ENCODE data around the gene HAGH.

The HAGH gene

GRCh38 chr16:1773703-1774447 is 52.8 kb downstream of the HAGH start:
- no peak for DNase-seq (ENCODE audit: low spot score)

- DNase-seq (ENCODE audit: low spot score): peak; percentile 81
Measured at GRCh38 chr16:1772908-1773702, 53.5 kb downstream of the HAGH start, which contains the start of gene MRPS34. Gene MRPS34 (minus strand): TSS chr16:1773134. CDS start chr16:1773119, 15 bp downstream.

DNA sequence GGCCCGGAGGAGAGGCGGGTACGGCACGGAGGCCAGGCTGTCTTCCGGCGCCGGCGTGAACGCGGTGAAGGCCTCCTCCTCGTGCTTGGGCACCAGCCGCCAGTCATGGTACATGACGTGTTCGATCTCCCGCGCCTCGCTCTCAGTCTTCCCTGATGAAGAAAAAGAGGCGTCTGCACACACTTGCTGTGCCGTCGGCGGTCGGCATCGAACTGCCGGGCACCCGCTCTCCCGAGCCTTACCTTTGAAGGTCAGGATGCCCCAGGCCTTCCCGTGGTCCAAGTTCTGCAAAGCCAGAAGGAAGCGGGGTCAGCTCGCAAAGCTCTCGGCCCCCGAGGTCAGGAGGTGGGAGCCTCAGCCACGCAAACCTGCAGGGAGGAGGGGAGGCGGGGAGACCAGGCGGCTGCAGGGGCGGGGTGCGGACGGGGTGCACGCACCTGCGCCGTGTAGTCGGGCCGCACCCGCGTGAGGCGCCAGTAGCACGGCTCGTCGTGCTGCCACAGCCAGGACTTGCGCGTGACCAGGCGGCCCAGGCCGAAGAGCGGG is 54.2 kb downstream of the HAGH start, which contains the start of gene EME2:
EME2 (plus strand) TSS at position 449 of the 546 bp plus-strand sequence. CDS start 418 bp downstream, outside the sequence.
- DNase-seq (ENCODE audit: low spot score): peak; percentile 28

DNA sequence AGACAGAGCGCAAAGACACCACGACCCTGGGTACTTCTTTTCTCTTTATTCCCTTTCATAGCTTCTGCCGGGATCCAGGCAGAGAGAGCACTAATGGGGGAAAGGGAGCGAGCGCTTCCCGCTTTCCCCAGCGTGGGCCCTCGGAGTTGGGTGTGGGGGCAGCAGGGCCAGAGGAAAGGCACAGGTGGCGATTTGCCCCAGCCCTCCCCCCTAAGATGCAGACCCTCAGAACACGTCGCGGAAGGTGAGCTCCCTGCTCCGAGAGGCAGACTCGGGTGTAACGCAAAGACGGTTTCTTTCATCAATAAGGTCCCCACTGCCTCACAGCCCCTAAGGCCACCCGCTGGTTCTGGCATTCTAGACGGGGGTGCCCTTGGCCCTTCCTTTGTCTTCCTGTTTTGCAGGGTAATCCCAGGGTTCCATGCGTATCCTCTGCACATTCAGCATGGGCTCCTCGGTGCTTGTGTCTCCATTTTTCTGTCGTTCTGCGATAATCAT is 54.7 kb downstream of the HAGH start:
- no peak for DNase-seq (ENCODE audit: low spot score)

GRCh38 chr16:1771188-1771863 is 55.3 kb downstream of the HAGH start, which contains the start of gene NME3:
Gene NME3 (minus strand): TSS chr16:1771543. CDS start chr16:1771534, 9 bp downstream.
- DNase-seq (ENCODE audit: low spot score): peak; percentile 74

DNA sequence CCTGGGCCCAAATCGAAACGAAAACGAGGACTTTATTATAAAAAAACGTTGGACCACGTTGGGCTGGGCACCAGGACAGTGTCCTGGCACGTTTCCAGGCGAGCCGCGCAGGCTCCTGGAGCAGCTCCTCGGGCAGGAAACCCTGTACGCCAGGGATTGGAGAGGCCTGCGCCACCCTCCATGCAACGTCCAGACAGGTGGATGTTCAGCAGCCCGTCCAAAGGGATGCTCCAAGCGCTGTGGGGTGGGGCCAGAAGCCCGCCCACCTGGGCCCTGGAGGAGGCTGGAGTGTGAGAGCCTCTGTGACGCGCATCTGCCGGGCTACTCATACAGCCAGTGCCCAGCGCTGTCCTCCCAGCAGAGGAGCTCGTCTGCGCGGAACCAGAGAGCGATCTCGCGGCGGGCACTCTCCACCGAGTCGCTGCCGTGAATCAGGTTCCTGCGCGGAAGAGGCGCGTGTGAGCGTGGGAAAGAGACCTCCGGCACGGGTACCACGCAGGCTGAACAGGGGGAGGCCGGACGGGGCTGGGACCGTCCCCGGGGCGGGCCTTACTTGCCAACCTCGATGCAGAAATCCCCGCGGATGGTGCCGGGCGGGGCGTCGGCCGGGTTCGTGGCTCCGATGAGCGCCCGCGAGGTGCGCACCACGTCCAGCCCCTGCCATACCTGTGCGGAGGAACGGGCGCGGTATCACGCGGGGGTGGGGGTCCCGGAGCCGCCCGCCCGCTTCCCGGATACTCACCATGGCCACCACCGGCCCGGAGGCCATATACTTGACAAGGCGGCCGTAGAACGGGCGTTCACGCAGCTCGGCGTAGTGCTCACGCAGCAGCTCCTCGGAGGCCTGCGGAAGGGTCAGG is 56.1 kb downstream of the HAGH start:
- DNase-seq (ENCODE audit: low spot score): peak; percentile 51

- no peak for DNase-seq (ENCODE audit: low spot score)
Measured at GRCh38 chr16:1769402-1770300, 57.0 kb downstream of the HAGH start.

DNA sequence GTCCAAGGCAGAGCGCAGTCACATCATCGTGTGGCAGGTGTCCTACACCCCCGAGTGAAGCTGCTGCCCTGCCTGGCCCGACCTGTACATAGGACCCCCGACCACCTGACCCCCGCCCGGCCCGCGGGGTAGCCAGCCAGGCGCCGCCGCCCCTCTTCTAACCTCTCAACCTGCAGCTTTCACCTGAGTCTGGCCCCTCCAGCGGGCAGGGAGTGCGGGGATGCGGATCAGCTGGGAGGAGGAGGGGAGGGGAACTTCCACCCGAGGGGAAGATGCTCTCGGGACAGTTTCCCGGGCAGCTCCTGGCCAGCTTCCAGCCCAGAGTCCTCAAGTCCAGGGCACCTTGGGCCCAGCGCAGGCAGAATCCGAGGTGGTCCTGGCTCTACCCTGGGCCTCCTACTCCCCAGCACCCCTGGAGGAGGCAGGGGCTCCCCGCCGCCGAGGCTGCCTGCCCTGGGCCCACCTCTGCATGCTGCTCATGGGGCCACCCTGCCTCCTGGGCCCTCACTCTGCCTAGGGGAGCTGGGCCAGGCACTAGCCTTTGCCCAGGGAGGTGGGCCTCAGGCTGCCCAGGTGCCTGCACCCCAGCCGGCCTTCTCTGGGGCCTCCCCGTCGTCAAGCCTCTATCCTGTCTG is 57.7 kb downstream of the HAGH start:
- no peak for DNase-seq (ENCODE audit: low spot score)

DNA sequence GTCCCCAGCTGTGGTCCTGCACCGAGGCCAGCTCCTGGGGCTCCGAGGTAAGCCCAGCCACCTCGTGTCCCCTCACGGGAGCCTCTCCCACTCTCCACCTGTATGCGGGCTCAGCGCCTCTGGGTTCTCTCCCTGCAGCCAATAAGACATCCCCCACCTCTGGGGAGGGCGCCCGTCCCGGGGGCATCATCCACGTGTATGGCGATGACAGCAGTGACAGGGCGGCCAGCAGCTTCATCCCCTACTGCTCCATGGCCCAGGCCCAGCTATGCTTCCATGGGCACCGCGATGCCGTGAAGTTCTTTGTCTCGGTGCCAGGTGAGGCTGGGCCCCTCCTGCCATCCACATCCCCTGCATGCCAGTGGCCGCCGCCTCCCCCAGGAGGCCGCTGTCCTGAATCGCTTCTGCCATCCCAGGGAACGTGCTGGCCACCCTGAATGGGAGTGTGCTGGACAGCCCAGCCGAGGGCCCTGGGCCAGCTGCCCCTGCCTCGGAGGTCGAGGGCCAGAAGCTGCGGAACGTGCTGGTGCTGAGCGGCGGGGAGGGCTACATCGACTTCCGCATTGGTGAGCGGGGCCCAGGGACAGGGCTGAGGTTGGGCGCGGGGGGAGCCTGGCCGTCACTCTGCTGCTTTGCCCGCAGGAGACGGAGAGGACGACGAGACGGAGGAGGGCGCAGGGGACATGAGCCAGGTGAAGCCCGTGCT is 58.4 kb downstream of the HAGH start:
- no peak for DNase-seq (ENCODE audit: low spot score)

DNA sequence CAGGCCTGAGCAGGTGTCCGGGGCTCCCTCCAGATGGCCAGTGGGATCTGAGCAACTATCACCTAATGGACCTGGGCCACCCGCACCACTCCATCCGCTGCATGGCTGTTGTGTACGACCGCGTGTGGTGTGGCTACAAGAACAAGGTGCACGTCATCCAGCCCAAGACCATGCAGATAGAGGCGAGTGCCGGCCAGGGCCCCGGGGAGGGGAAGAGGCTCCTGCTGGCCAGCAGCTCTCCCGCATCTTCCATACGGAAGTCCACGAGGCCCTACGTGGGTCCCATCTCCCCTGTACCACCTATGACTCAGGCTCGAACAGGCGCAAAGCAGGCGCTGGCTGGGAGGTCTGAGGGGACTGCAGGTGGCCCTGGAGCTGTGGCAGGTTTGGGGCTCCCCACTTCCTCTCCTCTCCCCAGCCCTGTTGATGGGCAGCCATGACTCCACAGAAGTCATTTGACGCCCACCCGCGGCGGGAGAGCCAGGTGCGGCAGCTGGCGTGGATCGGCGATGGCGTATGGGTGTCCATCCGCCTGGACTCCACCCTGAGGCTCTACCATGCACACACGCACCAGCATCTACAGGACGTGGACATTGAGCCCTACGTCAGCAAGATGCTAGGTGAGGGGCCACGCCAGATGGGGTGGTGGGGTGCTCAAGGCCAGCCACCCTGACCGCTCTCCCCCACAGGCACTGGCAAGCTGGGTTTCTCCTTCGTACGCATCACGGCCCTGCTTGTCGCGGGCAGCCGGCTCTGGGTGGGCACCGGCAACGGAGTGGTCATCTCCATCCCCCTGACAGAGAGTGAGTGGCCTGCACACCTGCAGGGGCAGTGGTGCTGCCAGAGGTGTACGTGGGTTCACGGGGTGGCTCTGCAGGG is 59.3 kb downstream of the HAGH start:
- no peak for DNase-seq (ENCODE audit: low spot score)

- no peak for DNase-seq (ENCODE audit: low spot score)
Measured at GRCh38 chr16:1766701-1767100, 59.9 kb downstream of the HAGH start.

DNA sequence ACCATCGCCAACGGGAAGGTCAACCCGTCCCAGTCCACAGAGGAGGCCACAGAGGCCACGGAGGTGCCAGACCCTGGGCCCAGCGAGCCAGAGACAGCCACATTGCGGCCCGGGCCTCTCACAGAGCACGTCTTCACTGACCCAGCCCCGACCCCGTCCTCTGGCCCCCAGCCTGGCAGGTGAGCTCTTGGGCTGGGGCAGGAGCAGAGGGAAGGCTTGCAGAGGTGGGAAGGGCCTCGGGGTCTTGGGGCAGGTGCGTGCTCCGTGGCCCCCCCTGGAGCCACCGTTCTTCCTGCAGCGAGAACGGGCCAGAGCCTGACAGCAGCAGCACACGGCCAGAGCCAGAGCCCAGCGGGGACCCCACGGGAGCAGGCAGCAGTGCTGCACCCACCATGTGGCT is 60.4 kb downstream of the HAGH start:
- DNase-seq (ENCODE audit: low spot score): no peak

DNA sequence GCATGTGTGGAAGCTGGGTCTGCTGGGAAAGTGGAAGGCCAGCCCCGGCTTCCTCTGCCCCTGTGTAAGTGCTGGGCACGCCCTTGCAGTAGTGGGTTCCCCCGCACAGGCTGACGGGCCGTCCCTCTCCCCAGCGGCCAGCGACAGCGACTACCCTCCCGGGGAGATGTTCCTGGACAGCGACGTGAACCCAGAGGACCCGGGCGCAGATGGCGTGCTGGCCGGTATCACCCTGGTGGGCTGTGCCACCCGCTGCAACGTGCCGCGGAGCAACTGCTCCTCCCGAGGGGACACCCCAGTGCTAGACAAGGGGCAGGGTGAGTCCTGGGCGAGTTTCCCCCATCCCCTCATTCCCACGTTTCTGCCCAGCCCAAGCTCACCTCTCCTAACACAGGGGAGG is 60.8 kb downstream of the HAGH start:
- no peak for DNase-seq (ENCODE audit: low spot score)

- DNase-seq (ENCODE audit: low spot score): no peak
Measured at GRCh38 chr16:1764971-1765370, 61.7 kb downstream of the HAGH start.

- DNase-seq (ENCODE audit: low spot score): no peak
Measured at GRCh38 chr16:1763521-1764511, 62.8 kb downstream of the HAGH start.

- no peak for DNase-seq (ENCODE audit: low spot score)
Measured at GRCh38 chr16:1762879-1763520, 63.6 kb downstream of the HAGH start.
